ENCODE data around the gene FAM177B. TPM values are rescaled to one million over a fixed set of nuclear protein-coding genes. Genes with fewer than 3 reads are reported as not detected.

FAM177B gene
- total RNA-seq, result not detected in 2 replicates

GRCh38 chr1:222736972-222737371 lies at the start of gene FAM177B:
Gene FAM177B (plus strand): TSS chr1:222737202. CDS start chr1:222746546, 9,344 bp downstream.

GRCh38 chr1:222712253-222713090 lies 24.5 kb upstream of the FAM177B start, which contains the start of the genes AIDA and BROX:
Gene AIDA (minus strand): TSS chr1:222712491. CDS start chr1:222712317, 174 bp downstream.
Gene BROX (plus strand): TSS chr1:222712564. CDS start chr1:222715700, 3,136 bp downstream.

Other genes with a start within 250 kb of the FAM177B start
- not detected in 2 replicates for gene HHIPL2, start 189.1 kb upstream of the FAM177B start, total RNA-seq
- gene TAF1A, start 147.3 kb upstream of the FAM177B start, total RNA-seq, result 7.1 and 15.5 TPM in 2 replicates
- gene MIA3, start 119.1 kb upstream of the FAM177B start, total RNA-seq, result 29.6 and 38.8 TPM in 2 replicates
- gene AIDA, start 24.7 kb upstream of the FAM177B start, total RNA-seq, result 40.3 and 48.0 TPM in 2 replicates
- 29.2 and 53.3 TPM in 2 replicates for gene BROX, start 24.6 kb upstream of the FAM177B start, total RNA-seq
- 0.97 and 1.4 TPM in 2 replicates for gene DISP1, start 77.8 kb downstream of the FAM177B start, total RNA-seq

Measured in epithelial cell of umbilical artery (primary cell).